Body of pancreas (tissue), 4 donors: ENCODE results near the gene EXOSC2.

Experiments
- CTCF ChIP-seq, 7 experiments: fragments of 450-650 bp in 4 of 7; fragments of 200-600 bp in 3 of 7; sonication (generic) in 3 of 7; IDR thresholded peaks; one replicate each; pipeline ENCODE4 v1.5.1; 2016 to 2019; ENCODE audit warnings: antibody characterized with exemption in 7 of 7
- POLR2A ChIP-seq, 3 donors: fragments of 450-650 bp; IDR thresholded peaks; one replicate each; pipeline ENCODE4 v1.6.1; 2016; ENCODE audit warnings: antibody characterized with exemption in 3 of 3, mild to moderate bottlenecking in 2 of 3

GRCh38 chr9:130743656-130744055 lies 50.1 kb downstream of the EXOSC2 start:
- TF ChIP-seq CTCF (IDR thresholded peaks at IDR 0.05) (no peak), POLR2A (IDR thresholded peaks at IDR 0.05) (no peak)
